H1 (cell line): ENCODE measurements around the gene CEP152. TPM values are rescaled to one million over a fixed set of nuclear protein-coding genes. Genes with fewer than 3 reads are reported as not detected.
"Not testable (repeated sequence)": the region's sequence is repeated elsewhere in the genome, so short reads cannot be mapped to it uniquely, and the experiment has no call there.

ENCODE experiments used
- CTCF ChIA-PET: fragments of 300-600 bp; sonication (Branson Sonifier 250); formaldehyde crosslinking; loops from one replicate; lab custom pipeline; 2021; ENCODE audit not compliant: partially characterized antibody; lab: Charles Lee
- POLR2A ChIA-PET: fragments of 300-600 bp; sonication (Branson Sonifier 250); formaldehyde crosslinking; loops from one replicate; lab custom pipeline; 2021; ENCODE audit warnings: inconsistent platforms; ENCODE audit not compliant: partially characterized antibody; lab: Charles Lee
- DNase-seq, 2 experiments: peaks; one replicate each; pipeline versions ENCODE4 v3.0.0 to v3.0.0-alpha.2; 2010 to 2022; ENCODE audit warnings: low spot score in 2 of 2, low read depth in 1 of 2, mixed read lengths in 1 of 2
- FAIRE-seq: peaks from 2 replicates; lab custom pipeline; 2011; peaks lifted over from hg19 to GRCh38; lab: Jason Lieb, UNC
- H2AFZ ChIP-seq: 2 replicates; pipeline ENCODE4 v1.8.1; 2012; ENCODE audit warnings: low read length, inconsistent platforms
- H2AK5ac ChIP-seq: 2 replicates; pipeline ENCODE4 v1.6.1; 2013; ENCODE audit warnings: low read depth, low read length
- H2BK120ac ChIP-seq: replicated peaks from 2 replicates; pipeline ENCODE3; 2013; ENCODE audit warnings: low read depth, low read length, inconsistent platforms
- H2BK12ac ChIP-seq: 2 replicates; pipeline ENCODE4 v1.6.1; 2013; ENCODE audit warnings: low read depth, low read length
- H2BK15ac ChIP-seq: 2 replicates; pipeline ENCODE4 v1.6.1; 2013; ENCODE audit warnings: low read length
- H2BK20ac ChIP-seq: 2 replicates; pipeline ENCODE4 v1.6.1; 2013; ENCODE audit warnings: low read length
- H2BK5ac ChIP-seq: 2 replicates; pipeline ENCODE4 v1.6.1; 2013; ENCODE audit warnings: low read depth, low read length
- H3K14ac ChIP-seq: 2 replicates; pipeline ENCODE4 v1.6.1; 2013; ENCODE audit warnings: inconsistent platforms; ENCODE audit not compliant: insufficient read length
- H3K18ac ChIP-seq: 2 replicates; pipeline ENCODE4 v1.6.1; 2013; ENCODE audit warnings: low read length; ENCODE audit errors: extremely low read depth
- H3K23ac ChIP-seq: 2 replicates; pipeline ENCODE4 v1.6.1; 2013; ENCODE audit warnings: inconsistent platforms; ENCODE audit not compliant: insufficient read length
- H3K23me2 ChIP-seq: 2 replicates; pipeline ENCODE4 v1.6.1; 2013; ENCODE audit warnings: low read depth, low read length
- H3K27ac ChIP-seq: 2 replicates; pipeline ENCODE4 v1.6.1; 2011; ENCODE audit warnings: low read depth, low read length, inconsistent platforms
- H3K27me3 ChIP-seq, 4 experiments: replicated peaks in 1 of 4; 1 replicate in 1 of 4; 2 replicates in 3 of 4; pipeline versions ENCODE4 v1.6.1 to v1.8.1; 2011 to 2013; ENCODE audit warnings: low read length in 3 of 4, mild to moderate bottlenecking in 3 of 4, inconsistent platforms in 2 of 4, mixed read lengths in 2 of 4, moderate library complexity in 1 of 4; ENCODE audit not compliant: control insufficient read depth in 3 of 4, insufficient read depth in 3 of 4; ENCODE audit errors: extremely low read depth in 1 of 4
- H3K36me3 ChIP-seq, 4 experiments: 2 replicates each; pipeline versions ENCODE4 v1.6.1 to v1.8.1; 2011 to 2013; ENCODE audit warnings: mild to moderate bottlenecking in 4 of 4, low read length in 3 of 4, moderate library complexity in 2 of 4, control low read depth in 1 of 4, inconsistent platforms in 1 of 4; ENCODE audit not compliant: insufficient read depth in 4 of 4, control insufficient read depth in 2 of 4
- H3K4ac ChIP-seq: replicated peaks from 2 replicates; pipeline ENCODE3; 2013; ENCODE audit warnings: low read length, low read depth, mixed read lengths, inconsistent platforms; ENCODE audit not compliant: insufficient read length
- H3K4me1 ChIP-seq, 4 experiments: replicated peaks in 1 of 4; 1 replicate in 1 of 4; 2 replicates in 3 of 4; pipeline versions ENCODE4 v1.6.1 to v1.8.1; 2011 to 2013; ENCODE audit warnings: low read length in 3 of 4, inconsistent platforms in 2 of 4, mixed read lengths in 1 of 4; ENCODE audit not compliant: insufficient read depth in 4 of 4, control insufficient read depth in 3 of 4
- H3K4me2 ChIP-seq, 2 experiments: 2 replicates each; pipeline versions ENCODE4 v1.6.1 to v1.8.1; 2011 to 2013; ENCODE audit warnings: low read depth in 2 of 2, low read length in 2 of 2, control low read depth in 1 of 2, inconsistent platforms in 1 of 2, mild to moderate bottlenecking in 1 of 2; ENCODE audit not compliant: insufficient read depth in 1 of 2
- H3K4me3 ChIP-seq, 4 experiments: fragments of 200-600, 300-600 bp in 1 of 4; sonication (generic), shearing (Covaris generic), sonication (Bioruptor Twin) in 1 of 4; 2 replicates each; pipeline versions ENCODE4 v1.5.1 to v1.8.1; 2011 to 2016; ENCODE audit warnings: low read length in 4 of 4, low read depth in 3 of 4, control low read depth in 2 of 4, inconsistent platforms in 2 of 4, mild to moderate bottlenecking in 2 of 4, mixed read lengths in 1 of 4, moderate library complexity in 1 of 4; ENCODE audit not compliant: insufficient read depth in 2 of 4; ENCODE audit errors: extremely low read depth in 1 of 4
- H3K56ac ChIP-seq: replicated peaks from 2 replicates; pipeline ENCODE3; 2013; ENCODE audit warnings: low read depth, mild to moderate bottlenecking, mixed read lengths, low read length, inconsistent platforms; ENCODE audit not compliant: insufficient read length
- H3K79me1 ChIP-seq: 2 replicates; pipeline ENCODE4 v1.6.1; 2013; ENCODE audit warnings: low read depth, low read length, control low read depth
- H3K79me2 ChIP-seq, 2 experiments: 2 replicates each; pipeline versions ENCODE4 v1.6.1 to v1.8.1; 2012 to 2013; ENCODE audit warnings: low read length in 2 of 2, mild to moderate bottlenecking in 2 of 2, inconsistent platforms in 1 of 2; ENCODE audit not compliant: insufficient read depth in 2 of 2, control insufficient read depth in 1 of 2
- H3K9ac ChIP-seq, 4 experiments: replicated peaks in 1 of 4; 1 replicate in 1 of 4; 2 replicates in 3 of 4; pipeline versions ENCODE4 v1.6.1 to v1.8.1; 2011 to 2013; ENCODE audit warnings: low read depth in 3 of 4, low read length in 3 of 4, control low read depth in 2 of 4, mild to moderate bottlenecking in 2 of 4, moderate library complexity in 2 of 4, inconsistent platforms in 1 of 4; ENCODE audit errors: extremely low read depth in 1 of 4
- H3K9me3 ChIP-seq, 2 experiments: 2 replicates each; pipeline versions ENCODE4 v1.6.1 to v1.8.1; 2012 to 2013; ENCODE audit warnings: mild to moderate bottlenecking in 2 of 2, moderate library complexity in 2 of 2, control low read depth in 1 of 2, inconsistent platforms in 1 of 2, low read depth in 1 of 2, low read length in 1 of 2, mixed read lengths in 1 of 2; ENCODE audit not compliant: insufficient read depth in 2 of 2
- H4K20me1 ChIP-seq, 2 experiments: replicated peaks in 1 of 2; 2 replicates each; pipeline versions ENCODE3 to v1.8.1; 2011 to 2013; ENCODE audit warnings: inconsistent platforms in 2 of 2, low read length in 2 of 2, mild to moderate bottlenecking in 1 of 2; ENCODE audit not compliant: insufficient read depth in 2 of 2, control insufficient read depth in 1 of 2
- H4K5ac ChIP-seq: 2 replicates; pipeline ENCODE4 v1.6.1; 2013; ENCODE audit warnings: low read length, low read depth, mixed read lengths, inconsistent platforms; ENCODE audit not compliant: insufficient read length
- H4K8ac ChIP-seq: 2 replicates; pipeline ENCODE4 v1.8.0; 2013; ENCODE audit warnings: mild to moderate bottlenecking, moderate library complexity, low read length, inconsistent platforms; ENCODE audit not compliant: insufficient read depth; ENCODE audit errors: extremely low read depth
- H4K91ac ChIP-seq: replicated peaks from 2 replicates; pipeline ENCODE3; 2013; ENCODE audit warnings: low read length, mixed read lengths, inconsistent platforms; ENCODE audit not compliant: insufficient read length
- POLR2AphosphoS5 ChIP-seq: IDR thresholded peaks from 2 replicates; pipeline ENCODE4 v1.6.1; 2011; ENCODE audit warnings: low read depth, low read length
- WGBS, 2 experiments: shearing (Covaris generic) in 1 of 2; methylation state at CpG; one replicate each; pipeline versions ENCODE4 v1.1.6 to v1.1.7; 2013 to 2015; ENCODE audit warnings: low lambda C conversion rate in 2 of 2, mixed read lengths in 2 of 2, inconsistent platforms in 1 of 2, low coverage in 1 of 2, missing lambda C conversion rate in 1 of 2; ENCODE audit not compliant: insufficient replicate concordance in 2 of 2, insufficient coverage in 1 of 2, insufficient read length in 1 of 2; ENCODE audit errors: extremely low coverage in 1 of 2, missing lambda C conversion rate in 1 of 2; 5-methylcytosine and 5-hydroxymethylcytosine counted together
- polyA plus RNA-seq, 7 experiments: library from polyadenylated mRNA; depleted of rRNA in 3 of 7; stranded (reverse) in 5 of 7; unstranded in 2 of 7; fragments of >200 nt in 5 of 7; fragments of 200-250 nt in 2 of 7; gene quantifications; 1 replicate in 5 of 7; 2 replicates in 1 of 7; 4 replicates in 1 of 7; pipeline versions ENCODE4 v1.2.1 to v1.2.3, GENCODE V29; 2011 to 2013; ENCODE audit warnings: missing spikeins in 2 of 7, mixed read lengths in 2 of 7
- total RNA-seq: library from RNA; stranded (reverse); fragmentation: NEBNext Ultra II Directional; extraction: Animal tissue kit (Norgen Biotek cat#: 25700); gene quantifications from 2 replicates; pipeline ENCODE4 v1.2.1, GENCODE V29; 2021

CEP152 gene
- total and polyA plus RNA-seq, 2 of the 8 experiments (the other 6 are each of a cell fraction or from before 2014, with no cell fraction given), result 1.4 to 16.2 TPM

- TF ChIP-seq POLR2AphosphoS5, result no peak
- TF ChIP-seq, all 59 proteins: peak for 0
Measured at GRCh38 chr15:48792408-48792807, 18.5 kb downstream of the CEP152 start (continued).

DNA sequence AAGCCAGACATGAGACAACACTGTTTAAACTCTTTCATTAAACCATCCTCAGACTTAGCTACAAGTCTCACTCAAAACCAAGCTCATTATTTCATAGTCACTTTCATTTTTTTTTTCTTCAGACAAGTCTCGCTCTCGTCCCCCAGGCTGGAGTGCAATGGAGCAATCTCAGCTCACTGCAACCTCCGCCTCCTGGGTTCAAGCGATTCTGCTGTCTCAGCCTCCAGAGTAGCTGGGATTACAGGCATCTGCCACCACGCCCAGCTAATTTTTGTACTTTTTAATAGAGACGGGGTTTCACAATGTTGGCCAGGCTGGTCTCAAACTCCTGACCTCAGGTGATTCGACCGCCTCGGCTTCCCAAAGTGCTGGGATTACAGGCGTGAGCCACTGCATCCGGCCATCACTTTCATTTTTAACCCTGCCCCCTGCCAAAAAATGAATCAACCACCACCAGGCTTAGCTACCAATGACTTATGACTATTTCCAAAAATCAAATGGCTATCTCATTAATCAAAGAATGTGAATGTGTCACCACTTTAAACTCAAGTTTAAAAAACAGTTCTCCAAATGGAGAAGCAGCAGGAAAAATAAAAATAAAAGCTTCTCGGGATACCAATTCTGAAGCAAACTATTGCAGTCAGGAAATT, 20.3 kb downstream of the CEP152 start:
- peaks cover 0 to 45% (median 6%) of the 10 kb centered on the region in 4 experiments; a peak in 6 of 8 replicates for H3K36me3 ChIP-seq
- H2BK120ac ChIP-seq, H3K27me3 ChIP-seq, H3K23ac ChIP-seq, H3K9me3 ChIP-seq, H2AK5ac ChIP-seq, DNase-seq, H4K91ac ChIP-seq, H4K5ac ChIP-seq, H3K56ac ChIP-seq, H2BK20ac ChIP-seq, H3K23me2 ChIP-seq, H3K4ac ChIP-seq, H3K9ac ChIP-seq, H3K79me2 ChIP-seq, H3K18ac ChIP-seq, H3K4me3 ChIP-seq, H2BK12ac ChIP-seq, H4K8ac ChIP-seq, FAIRE-seq, H3K4me1 ChIP-seq, H3K4me2 ChIP-seq, H2BK5ac ChIP-seq, H2AFZ ChIP-seq, H3K14ac ChIP-seq, H3K79me1 ChIP-seq, H2BK15ac ChIP-seq, H3K27ac ChIP-seq, H4K20me1 ChIP-seq: not testable (repeated sequence)
- WGBS, 2 experiments, result 94% methylated on average over 12 of the region's 12 CpGs; no CpG with 5 or more reads in 1 of the 2 experiments
- ChIA-PET CTCF (interaction anchor here (0.7 to 2.4 kb wide), 3 partner anchors 11 to 445 kb away, joined by 3 to 9 read pairs (median 4); no protein-coding TSS in a partner anchor), POLR2A (interaction anchor here (0.6 kb wide), 1 partner anchor 171 kb away, joined by 3 read pairs; no protein-coding TSS in a partner anchor)
